PC-9 (cell line): ENCODE results near the gene CREG1. TPM values are rescaled to one million over a fixed set of nuclear protein-coding genes. Genes with fewer than 3 reads are reported as not detected.

ENCODE experiments used
- BruUV-seq: library from RNA; stranded (reverse); fragments of 400-500 nt; replicated peaks from 2 replicates; lab custom pipeline; 2021; lab: Mats Ljungman, UMichigan
- CTCF ChIA-PET: fragments of 300-600 bp; sonication (Branson Sonifier 250); formaldehyde crosslinking; loops from one replicate; lab custom pipeline; 2022; ENCODE audit warnings: antibody characterized with exemption; lab: Charles Lee
- POLR2A ChIA-PET: fragments of 300-600 bp; sonication (Branson Sonifier 250); formaldehyde crosslinking; loops from one replicate; lab custom pipeline; 2022; ENCODE audit warnings: antibody characterized with exemption; ENCODE audit not compliant: unreplicated experiment; lab: Charles Lee
- DNase-seq, 2 experiments: peaks; one replicate each; pipeline versions ENCODE4 v3.0.0 to v3.0.0-alpha.2; 2015 to 2022; ENCODE audit warnings: mixed read lengths in 1 of 2
- H2AFZ ChIP-seq: fragments of 200-600 bp; sonication (generic); 2 replicates; pipeline ENCODE4 v1.8.1; 2017; ENCODE audit warnings: antibody characterized with exemption
- H3F3A ChIP-seq: fragments of 200-600 bp; sonication (generic); 2 replicates; pipeline ENCODE4 v1.8.1; 2017; ENCODE audit warnings: antibody characterized with exemption, mild to moderate bottlenecking, low read depth; ENCODE audit not compliant: insufficient read depth
- H3K27ac ChIP-seq: fragments of 200-600 bp; sonication (generic); 2 replicates; pipeline ENCODE4 v1.6.1; 2016; ENCODE audit warnings: mixed run types
- H3K27me3 ChIP-seq: fragments of 200-600 bp; sonication (generic); 2 replicates; pipeline ENCODE4 v1.6.1; 2016; ENCODE audit warnings: low read depth, mixed run types; ENCODE audit not compliant: insufficient read depth
- H3K36me3 ChIP-seq: fragments of 200-600 bp; sonication (generic); 2 replicates; pipeline ENCODE4 v1.6.1; 2016; ENCODE audit warnings: low read depth, mixed run types
- H3K4me1 ChIP-seq: fragments of 200-600 bp; sonication (generic); replicated peaks from 2 replicates; pipeline ENCODE4 v1.6.1; 2016; ENCODE audit warnings: mixed run types; ENCODE audit not compliant: insufficient read depth
- H3K4me2 ChIP-seq: fragments of 200-600 bp; sonication (generic); 2 replicates; pipeline ENCODE4 v1.6.1; 2017; ENCODE audit warnings: mixed run types
- H3K4me3 ChIP-seq: fragments of 200-600 bp; sonication (generic); 2 replicates; pipeline ENCODE4 v1.6.1; 2016; ENCODE audit warnings: mixed run types
- H3K79me2 ChIP-seq: fragments of 200-600 bp; sonication (generic); 2 replicates; pipeline ENCODE4 v1.6.1; 2017; ENCODE audit warnings: low read depth, mixed run types
- H3K9me2 ChIP-seq: fragments of 200-600 bp; sonication (generic); 2 replicates; pipeline ENCODE4 v1.8.1; 2017; ENCODE audit warnings: mild to moderate bottlenecking; ENCODE audit not compliant: insufficient read depth
- H3K9me3 ChIP-seq: fragments of 200-600 bp; sonication (generic); 2 replicates; pipeline ENCODE4 v1.8.1; 2016; ENCODE audit warnings: low read depth; ENCODE audit not compliant: insufficient read depth
- H4K20me1 ChIP-seq: fragments of 200-600 bp; sonication (generic); 2 replicates; pipeline ENCODE4 v1.8.1; 2017; ENCODE audit not compliant: insufficient read depth
- EZH2 ChIP-seq: fragments of 200-600 bp; sonication (generic); IDR thresholded peaks from 2 replicates; pipeline ENCODE4 v1.8.0; 2017; ENCODE audit warnings: antibody characterized with exemption, low read depth
- intact Hi-C: fragments of 100-400 bp; cut with micrococcal nuclease; formaldehyde crosslinking; loops from one replicate; pipeline ENCODE4 v1.10.0; 2022; ENCODE audit not compliant: unreplicated experiment
- total RNA-seq: library from RNA; stranded (reverse); gene quantifications from 2 replicates; pipeline ENCODE4 v1.2.3, GENCODE V29; 2021
- TF ChIP-seq, protein P1 (sequence below): fragments of 200-600 bp; sonication (generic); conservative IDR thresholded peaks from 2 replicates; pipeline ENCODE4 v1.6.1; 2017; ENCODE audit warnings: mixed run types, antibody characterized with exemption, mild to moderate bottlenecking, moderate library complexity

The CREG1 gene
- total RNA-seq, 1 experiment from 2014 or later, result 31.6 TPM

DNA sequence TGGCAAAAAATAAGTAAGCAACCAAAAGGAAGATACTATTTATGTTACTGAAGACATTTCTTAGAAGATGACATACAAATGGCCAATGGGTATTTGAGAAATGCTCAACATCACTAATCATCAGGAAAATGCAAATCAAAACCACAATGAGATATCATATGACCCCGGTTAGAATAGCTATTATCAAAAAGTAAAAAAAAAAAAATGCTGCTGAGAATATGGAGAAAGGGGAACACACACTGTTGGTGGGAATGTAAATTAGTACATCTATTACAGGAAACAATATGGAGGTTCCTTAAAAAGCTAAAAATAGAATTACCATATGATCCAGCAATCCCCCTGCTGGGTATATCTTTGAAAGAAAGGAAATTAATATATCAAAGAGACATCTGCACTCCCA is 34.3 kb upstream of the CREG1 start:
- peaks cover 2% of the 10 kb centered on the region for H3K27me3 ChIP-seq
- H3F3A ChIP-seq, result no peaks in the 10 kb centered on the region
- ChIA-PET POLR2A (no interaction called here), CTCF (interaction anchor here (0.6 kb wide), 1 partner anchor 645 kb away, joined by 3 read pairs; no protein-coding TSS in a partner anchor)
- H3K79me2 ChIP-seq, result no peaks in the 10 kb centered on the region
- no peaks in the 10 kb centered on the region for H3K9me3 ChIP-seq
- H4K20me1 ChIP-seq, result no peaks in the 10 kb centered on the region
- no peaks in the 10 kb centered on the region for H3K36me3 ChIP-seq
- H3K27ac ChIP-seq, result no peak overlapping the region
- H3K4me3 ChIP-seq, result no peak overlapping the region
- H2AFZ ChIP-seq, result no peak overlapping the region
- TF ChIP-seq EZH2, result no peak
- TF ChIP-seq, protein P1, sequence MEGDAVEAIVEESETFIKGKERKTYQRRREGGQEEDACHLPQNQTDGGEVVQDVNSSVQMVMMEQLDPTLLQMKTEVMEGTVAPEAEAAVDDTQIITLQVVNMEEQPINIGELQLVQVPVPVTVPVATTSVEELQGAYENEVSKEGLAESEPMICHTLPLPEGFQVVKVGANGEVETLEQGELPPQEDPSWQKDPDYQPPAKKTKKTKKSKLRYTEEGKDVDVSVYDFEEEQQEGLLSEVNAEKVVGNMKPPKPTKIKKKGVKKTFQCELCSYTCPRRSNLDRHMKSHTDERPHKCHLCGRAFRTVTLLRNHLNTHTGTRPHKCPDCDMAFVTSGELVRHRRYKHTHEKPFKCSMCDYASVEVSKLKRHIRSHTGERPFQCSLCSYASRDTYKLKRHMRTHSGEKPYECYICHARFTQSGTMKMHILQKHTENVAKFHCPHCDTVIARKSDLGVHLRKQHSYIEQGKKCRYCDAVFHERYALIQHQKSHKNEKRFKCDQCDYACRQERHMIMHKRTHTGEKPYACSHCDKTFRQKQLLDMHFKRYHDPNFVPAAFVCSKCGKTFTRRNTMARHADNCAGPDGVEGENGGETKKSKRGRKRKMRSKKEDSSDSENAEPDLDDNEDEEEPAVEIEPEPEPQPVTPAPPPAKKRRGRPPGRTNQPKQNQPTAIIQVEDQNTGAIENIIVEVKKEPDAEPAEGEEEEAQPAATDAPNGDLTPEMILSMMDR, result no peak
- H3K9me2 ChIP-seq, result no peaks in the 10 kb centered on the region
- no TSS peak for BruUV-seq
- no peak for DNase-seq
- H3K4me2 ChIP-seq, result no peak overlapping the region
- no peaks in the 10 kb centered on the region for H3K4me1 ChIP-seq
- intact Hi-C loops, result no loop called here

- TF ChIP-seq, protein P1, result no peak
- TF ChIP-seq EZH2, result no peak
- intact Hi-C loops, result no loop called here
- H3K79me2 ChIP-seq, result no peaks in the 10 kb centered on the region
- peaks cover 5% of the 10 kb centered on the region for H3K27me3 ChIP-seq
- BruUV-seq, result no TSS peak
- POLR2A ChIA-PET, result no interaction called here
- no peak overlapping the region for H3K4me2 ChIP-seq
- no peaks in the 10 kb centered on the region for H4K20me1 ChIP-seq
- CTCF ChIA-PET, result interaction anchor here (0.6 kb wide), 1 partner anchor 645 kb away, joined by 3 read pairs; no protein-coding TSS in a partner anchor
- H3K9me2 ChIP-seq, result no peaks in the 10 kb centered on the region
- no peaks in the 10 kb centered on the region for H3K9me3 ChIP-seq
- no peak overlapping the region for H3K4me3 ChIP-seq
- no peaks in the 10 kb centered on the region for H3F3A ChIP-seq
- H2AFZ ChIP-seq, result no peak overlapping the region
- no peak for DNase-seq
- H3K36me3 ChIP-seq, result no peaks in the 10 kb centered on the region
- no peak overlapping the region for H3K27ac ChIP-seq
- no peaks in the 10 kb centered on the region for H3K4me1 ChIP-seq
Observed at GRCh38 chr1:167587342-167587741, 33.8 kb upstream of the CREG1 start.

DNA sequence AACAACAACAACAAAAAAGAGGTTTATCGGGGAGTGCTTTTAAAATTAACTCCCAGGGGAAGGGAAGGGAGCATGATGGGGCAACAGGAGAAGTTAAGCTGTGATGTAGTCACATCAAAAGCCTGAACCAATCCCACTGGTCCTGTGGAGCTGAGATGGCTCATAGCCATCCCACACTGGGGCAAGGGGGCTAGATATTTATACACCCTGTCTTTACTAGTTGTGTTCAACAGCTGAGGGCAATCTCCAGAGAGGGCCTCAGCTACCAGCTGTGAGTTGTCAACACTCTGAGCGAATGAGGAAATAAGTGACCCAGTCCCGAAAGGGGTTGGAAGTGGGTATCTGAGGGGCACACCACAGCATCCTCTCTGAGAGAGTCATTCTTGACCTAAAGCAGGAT is 31.0 kb upstream of the CREG1 start:
- no TSS peak for BruUV-seq
- Histone ChIP-seq H3K9me2 (no peaks in the 10 kb centered on the region), H3K9me3 (no peaks in the 10 kb centered on the region), H4K20me1 (no peaks in the 10 kb centered on the region), H3K4me2 (no peak overlapping the region), H3K4me1 (no peaks in the 10 kb centered on the region), H3K27me3 (peaks cover 11% of the 10 kb centered on the region), H3K4me3 (no peak overlapping the region), H3K36me3 (no peaks in the 10 kb centered on the region), H3K27ac (no peak overlapping the region), H2AFZ (no peak overlapping the region), H3K79me2 (no peaks in the 10 kb centered on the region), H3F3A (no peaks in the 10 kb centered on the region)
- TF ChIP-seq, protein P1, result no peak
- TF ChIP-seq EZH2, result no peak
- DNase-seq, result no peak
- ChIA-PET CTCF (no interaction called here), POLR2A (no interaction called here)
- intact Hi-C loops, result no loop called here
